ENCODE data around the gene IKZF2.

DNA sequence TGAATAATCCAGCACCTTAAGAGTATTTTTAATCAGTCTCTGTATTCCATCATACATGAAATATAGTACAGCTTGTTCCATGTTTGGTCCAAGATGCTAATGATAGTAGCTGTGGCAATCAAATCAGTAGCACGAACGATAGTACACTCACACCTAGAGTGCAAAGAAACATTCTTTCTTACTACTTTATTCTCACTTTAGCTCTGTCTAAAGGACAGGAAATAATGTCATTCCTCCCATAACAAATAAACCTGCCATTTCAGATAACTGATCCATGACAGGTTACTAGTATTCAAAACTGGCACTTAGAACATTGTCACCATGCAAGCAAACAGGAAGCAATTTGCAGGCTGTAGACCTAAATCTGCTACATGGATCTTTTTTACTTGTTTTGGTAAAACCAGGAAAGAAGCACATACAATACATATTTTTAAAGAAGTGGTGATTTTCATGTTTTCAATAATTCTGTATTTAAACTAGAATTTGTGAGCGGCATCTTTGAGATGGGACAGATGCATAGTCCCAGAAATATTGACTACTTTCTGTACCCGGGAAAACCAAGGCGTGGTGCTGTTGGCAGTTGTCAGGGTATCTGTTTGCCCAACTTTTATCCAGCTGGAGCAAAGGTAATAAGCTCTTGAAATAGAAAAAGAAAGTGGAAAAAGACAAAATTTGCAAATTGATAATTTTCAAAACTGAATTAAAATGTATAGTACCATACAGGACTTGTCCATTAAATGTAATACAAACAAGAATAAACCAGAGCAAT, 49.5 kb downstream of the IKZF2 start:
- TF ChIP-seq POLR2A (IDR thresholded peaks at IDR 0.05; ENCODE audit: low read depth, low read length) (no peak), POLR2AphosphoS5 (IDR thresholded peaks at IDR 0.05; ENCODE audit: low read depth, low read length) (no peak)
